ENCODE data around the gene GET3. TPM values are rescaled to one million over a fixed set of nuclear protein-coding genes. Genes with fewer than 3 reads are reported as not detected.
A peak's percentile ranks its signal among the peaks of the same experiment; 100 is the strongest.

GET3 gene
- total RNA-seq, 1 experiment from 2014 or later: 53.8 TPM

DNA sequence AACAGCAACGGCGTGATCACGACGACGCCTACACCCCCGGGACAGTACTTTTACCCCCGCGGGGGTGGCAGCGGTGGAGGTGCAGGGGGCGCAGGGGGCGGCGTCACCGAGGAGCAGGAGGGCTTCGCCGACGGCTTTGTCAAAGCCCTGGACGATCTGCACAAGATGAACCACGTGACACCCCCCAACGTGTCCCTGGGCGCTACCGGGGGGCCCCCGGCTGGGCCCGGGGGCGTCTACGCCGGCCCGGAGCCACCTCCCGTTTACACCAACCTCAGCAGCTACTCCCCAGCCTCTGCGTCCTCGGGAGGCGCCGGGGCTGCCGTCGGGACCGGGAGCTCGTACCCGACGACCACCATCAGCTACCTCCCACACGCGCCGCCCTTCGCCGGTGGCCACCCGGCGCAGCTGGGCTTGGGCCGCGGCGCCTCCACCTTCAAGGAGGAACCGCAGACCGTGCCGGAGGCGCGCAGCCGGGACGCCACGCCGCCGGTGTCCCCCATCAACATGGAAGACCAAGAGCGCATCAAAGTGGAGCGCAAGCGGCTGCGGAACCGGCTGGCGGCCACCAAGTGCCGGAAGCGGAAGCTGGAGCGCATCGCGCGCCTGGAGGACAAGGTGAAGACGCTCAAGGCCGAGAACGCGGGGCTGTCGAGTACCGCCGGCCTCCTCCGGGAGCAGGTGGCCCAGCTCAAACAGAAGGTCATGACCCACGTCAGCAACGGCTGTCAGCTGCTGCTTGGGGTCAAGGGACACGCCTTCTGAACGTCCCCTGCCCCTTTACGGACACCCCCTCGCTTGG lies 55.0 kb downstream of the GET3 start:
- Mint-ChIP-seq H3K4me1 (ENCODE audit: low read depth, unreplicated experiment) (peaks cover 36% of the 10 kb centered on the region), H3K27ac (ENCODE audit: unreplicated experiment) (peak overlapping the region; percentile 98), H3K9me3 (ENCODE audit: low read depth, unreplicated experiment) (no peaks in the 10 kb centered on the region), H3K27me3 (ENCODE audit: unreplicated experiment) (no peaks in the 10 kb centered on the region), H3K36me3 (ENCODE audit: insufficient read depth, unreplicated experiment) (peaks cover 74% of the 10 kb centered on the region), H3K4me3 (ENCODE audit: low read depth, unreplicated experiment) (peak overlapping the region; percentile 86)
- TF ChIP-seq CTCF (IDR thresholded peaks at IDR 0.05; ENCODE audit: unreplicated experiment): no peak
- DNase-seq: peak; percentile 49
- intact Hi-C loops (cut with micrococcal nuclease; ENCODE audit: unreplicated experiment): no loop called here
- CTCF ChIA-PET: interaction anchor here (0.7 to 3.0 kb wide), 3 partner anchors 10 to 1268 kb away, joined by 3 to 17 read pairs (median 3); no protein-coding TSS in a partner anchor
- TSS peak; percentile 83 for BruUV-seq (replicated peaks)

DNA sequence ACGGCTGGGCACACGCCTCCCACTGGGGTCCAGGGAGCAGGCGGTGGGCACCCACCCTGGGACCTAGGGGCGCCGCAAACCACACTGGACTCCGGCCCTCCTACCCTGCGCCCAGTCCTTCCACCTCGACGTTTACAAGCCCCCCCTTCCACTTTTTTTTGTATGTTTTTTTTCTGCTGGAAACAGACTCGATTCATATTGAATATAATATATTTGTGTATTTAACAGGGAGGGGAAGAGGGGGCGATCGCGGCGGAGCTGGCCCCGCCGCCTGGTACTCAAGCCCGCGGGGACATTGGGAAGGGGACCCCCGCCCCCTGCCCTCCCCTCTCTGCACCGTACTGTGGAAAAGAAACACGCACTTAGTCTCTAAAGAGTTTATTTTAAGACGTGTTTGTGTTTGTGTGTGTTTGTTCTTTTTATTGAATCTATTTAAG lies 55.6 kb downstream of the GET3 start:
- no peaks in the 10 kb centered on the region for H3K9me3 Mint-ChIP-seq (ENCODE audit: low read depth, unreplicated experiment)
- intact Hi-C loops (cut with micrococcal nuclease; ENCODE audit: unreplicated experiment): no loop called here
- DNase-seq: no peak
- peaks cover 36% of the 10 kb centered on the region for H3K4me1 Mint-ChIP-seq (ENCODE audit: low read depth, unreplicated experiment)
- peak overlapping the region; percentile 86 for H3K4me3 Mint-ChIP-seq (ENCODE audit: low read depth, unreplicated experiment)
- TF ChIP-seq CTCF (IDR thresholded peaks at IDR 0.05; ENCODE audit: unreplicated experiment): no peak
- BruUV-seq (replicated peaks): TSS peak; percentile 71
- H3K27me3 Mint-ChIP-seq (ENCODE audit: unreplicated experiment): no peaks in the 10 kb centered on the region
- H3K27ac Mint-ChIP-seq (ENCODE audit: unreplicated experiment): peak overlapping the region; percentile 98
- CTCF ChIA-PET: interaction anchor here (1.3 to 3.0 kb wide), 2 partner anchors 10 to 15 kb away, joined by 3 to 17 read pairs; no protein-coding TSS in a partner anchor
- peaks cover 76% of the 10 kb centered on the region for H3K36me3 Mint-ChIP-seq (ENCODE audit: insufficient read depth, unreplicated experiment)

DNA sequence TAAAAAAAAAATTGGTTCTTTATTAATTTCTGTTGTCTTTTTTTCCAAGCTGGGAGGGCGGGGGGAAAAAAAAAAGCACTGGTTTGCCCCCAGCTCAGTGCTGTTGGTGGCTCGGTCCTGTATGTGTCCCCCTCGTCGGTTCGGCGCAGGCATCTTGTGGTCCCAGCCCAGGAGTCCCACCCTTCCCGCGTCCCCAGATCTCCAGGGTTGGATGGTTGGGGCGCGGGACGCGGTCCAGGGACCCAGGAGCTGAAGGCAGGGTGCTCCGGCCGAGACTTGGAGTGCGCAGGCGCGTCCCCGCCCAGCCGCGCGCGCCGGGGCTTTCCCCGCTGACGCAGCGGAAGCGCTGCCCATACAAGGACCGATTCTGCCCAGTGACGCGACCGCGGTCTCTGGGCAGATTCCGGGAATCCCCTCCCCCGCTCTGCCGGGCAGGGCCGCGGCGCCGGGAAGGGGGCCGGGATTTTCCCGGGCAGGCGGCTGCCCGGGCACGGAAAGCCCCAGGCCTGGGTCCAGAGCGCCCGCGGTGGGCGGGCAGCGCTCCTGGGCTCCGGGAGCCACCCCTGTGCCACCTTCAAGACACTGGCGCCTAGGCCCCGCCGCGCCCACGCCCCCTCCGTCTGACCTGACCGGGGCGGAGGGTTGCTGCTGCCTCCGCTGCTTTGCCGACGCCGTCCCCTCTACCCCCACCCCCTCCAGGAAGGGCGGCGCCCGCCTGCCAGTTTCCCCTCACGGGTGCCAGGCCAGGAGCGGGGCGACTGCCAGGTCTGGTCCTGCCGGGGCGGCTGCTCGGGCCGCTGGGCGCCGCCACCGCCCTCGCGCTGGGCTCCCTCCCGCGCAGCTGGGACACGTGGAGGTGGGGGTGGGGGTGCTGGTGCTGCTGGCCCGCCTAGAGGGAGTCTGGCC lies 56.2 kb downstream of the GET3 start:
- intact Hi-C loops (cut with micrococcal nuclease; ENCODE audit: unreplicated experiment): no loop called here
- Mint-ChIP-seq H3K9me3 (ENCODE audit: low read depth, unreplicated experiment) (no peaks in the 10 kb centered on the region), H3K27me3 (ENCODE audit: unreplicated experiment) (no peaks in the 10 kb centered on the region), H3K4me1 (ENCODE audit: low read depth, unreplicated experiment) (peaks cover 31% of the 10 kb centered on the region), H3K27ac (ENCODE audit: unreplicated experiment) (peak overlapping the region; percentile 98), H3K4me3 (ENCODE audit: low read depth, unreplicated experiment) (peak overlapping the region; percentile 86), H3K36me3 (ENCODE audit: insufficient read depth, unreplicated experiment) (peaks cover 78% of the 10 kb centered on the region)
- CTCF ChIA-PET: interaction anchor here (1.3 to 3.0 kb wide), 2 partner anchors 11 to 15 kb away, joined by 3 to 17 read pairs; no protein-coding TSS in a partner anchor
- BruUV-seq (replicated peaks): no TSS peak
- DNase-seq: peak; percentile 91
- no peak for TF ChIP-seq CTCF (IDR thresholded peaks at IDR 0.05; ENCODE audit: unreplicated experiment)

DNA sequence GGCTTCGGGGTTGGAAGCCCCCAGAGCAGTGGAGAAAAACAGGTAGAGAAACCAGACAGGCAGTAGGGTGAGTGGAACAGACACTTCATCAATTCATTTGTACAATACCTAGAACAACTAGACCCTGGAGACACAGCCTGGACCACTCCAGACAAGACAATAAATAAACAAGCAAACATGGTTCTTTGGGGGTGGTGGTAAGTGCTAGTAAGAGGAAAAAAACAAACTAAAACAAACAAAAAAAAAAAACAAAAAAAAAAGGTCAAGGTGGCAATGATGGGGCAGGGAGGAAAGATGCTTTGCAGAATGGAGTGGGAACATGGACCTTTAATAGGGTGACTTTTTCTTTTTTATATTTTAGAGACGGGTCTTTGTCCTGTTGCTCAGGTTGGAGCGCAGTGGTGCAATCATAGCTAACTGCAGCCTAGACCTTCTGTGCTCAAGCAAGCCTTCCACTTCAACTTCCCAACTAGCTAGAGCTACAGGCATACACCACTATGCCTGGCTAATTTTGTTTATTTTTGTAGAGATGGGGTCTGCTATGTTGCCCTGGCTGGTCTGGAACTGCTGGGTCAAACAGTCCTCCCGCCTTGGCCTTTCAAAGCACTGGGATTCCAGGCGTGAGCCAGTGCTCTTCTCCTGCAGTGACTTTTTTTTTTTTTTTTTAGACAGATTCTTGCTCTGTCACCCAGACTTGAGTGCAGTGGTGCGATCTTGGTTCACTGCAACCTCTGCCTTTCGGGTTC lies 57.1 kb downstream of the GET3 start:
- H3K36me3 Mint-ChIP-seq (ENCODE audit: insufficient read depth, unreplicated experiment): peaks cover 78% of the 10 kb centered on the region

More for the DNA sequence above, 57.1 kb downstream of the GET3 start:
- BruUV-seq (replicated peaks): no TSS peak
- CTCF ChIA-PET: interaction anchor here (0.7 to 2.4 kb wide), 2 partner anchors 34 to 73 kb away, joined by 3 to 15 read pairs; no protein-coding TSS in a partner anchor
- Mint-ChIP-seq H3K4me1 (ENCODE audit: low read depth, unreplicated experiment) (peaks cover 23% of the 10 kb centered on the region), H3K4me3 (ENCODE audit: low read depth, unreplicated experiment) (peak overlapping the region; percentile 86), H3K9me3 (ENCODE audit: low read depth, unreplicated experiment) (no peaks in the 10 kb centered on the region), H3K27ac (ENCODE audit: unreplicated experiment) (peak overlapping the region; percentile 81), H3K27me3 (ENCODE audit: unreplicated experiment) (no peaks in the 10 kb centered on the region)
- no peak for DNase-seq
- no peak for TF ChIP-seq CTCF (IDR thresholded peaks at IDR 0.05; ENCODE audit: unreplicated experiment)
- intact Hi-C loops (cut with micrococcal nuclease; ENCODE audit: unreplicated experiment): no loop called here
